ENCODE data around the gene PLA2G4D. TPM values are rescaled to one million over a fixed set of nuclear protein-coding genes. Genes with fewer than 3 reads are reported as not detected.

PLA2G4D gene
- total RNA-seq, 1 donor from 2014 or later, result 26.5 TPM

GRCh38 chr15:42087926-42088800 is 6.2 kb downstream of the PLA2G4D start:
- no peak for TF ChIP-seq POLR2A (IDR thresholded peaks at IDR 0.05)
- no peak for TF ChIP-seq POLR2AphosphoS5 (IDR thresholded peaks at IDR 0.05; ENCODE audit: insufficient read depth in 1 of 2, low read depth in 1 of 2)
- peaks cover 13% of the 10 kb centered on the region for H3K4me1 ChIP-seq
- intact Hi-C loops (cut with DNase I), result no loop called here

GRCh38 chr15:42087460-42087859 is 6.9 kb downstream of the PLA2G4D start:
- Histone ChIP-seq H3K36me3 (no peaks in the 10 kb centered on the region), H3K4me1 (peaks cover 9% of the 10 kb centered on the region), H3K27me3 (peaks cover 4% of the 10 kb centered on the region), H3K9me3 (no peaks in the 10 kb centered on the region), H3K27ac (no peak overlapping the region), H3K4me3 (no peak overlapping the region)
- intact Hi-C loops (cut with DNase I), result no loop called here
- no peak for TF ChIP-seq POLR2AphosphoS5 (IDR thresholded peaks at IDR 0.05; ENCODE audit: insufficient read depth in 1 of 2, low read depth in 1 of 2)
- no peak for TF ChIP-seq CTCF (IDR thresholded peaks at IDR 0.05)
- TF ChIP-seq POLR2A (IDR thresholded peaks at IDR 0.05), result no peak
- no peak for DNase-seq (ENCODE audit: extremely low spot score in 2 of 2)

More at GRCh38 chr15:42087926-42088800, 6.2 kb downstream of the PLA2G4D start:
- Histone ChIP-seq H3K27ac (no peak overlapping the region), H3K27me3 (peaks cover 4% of the 10 kb centered on the region), H3K4me3 (no peak overlapping the region), H3K9me3 (no peaks in the 10 kb centered on the region), H3K36me3 (no peaks in the 10 kb centered on the region)
- no peak for DNase-seq (ENCODE audit: extremely low spot score in 2 of 2)

GRCh38 chr15:42085721-42086120 is 8.6 kb downstream of the PLA2G4D start:
- no peaks in the 10 kb centered on the region for H3K36me3 ChIP-seq
- H3K9me3 ChIP-seq, result no peaks in the 10 kb centered on the region
- no peak overlapping the region for H3K27ac ChIP-seq
- H3K4me3 ChIP-seq, result no peak overlapping the region
- intact Hi-C loops (cut with DNase I), result no loop called here
- H3K27me3 ChIP-seq, result peaks cover 4% of the 10 kb centered on the region
- H3K4me1 ChIP-seq, result peaks cover 8% of the 10 kb centered on the region
- no peak for DNase-seq (ENCODE audit: extremely low spot score in 2 of 2)
- TF ChIP-seq CTCF (IDR thresholded peaks at IDR 0.05) (no peak), POLR2A (IDR thresholded peaks at IDR 0.05) (no peak), POLR2AphosphoS5 (IDR thresholded peaks at IDR 0.05; ENCODE audit: insufficient read depth in 1 of 2, low read depth in 1 of 2) (no peak)

GRCh38 chr15:42085236-42085605 is 9.1 kb downstream of the PLA2G4D start:
- TF ChIP-seq POLR2AphosphoS5 (IDR thresholded peaks at IDR 0.05; ENCODE audit: insufficient read depth in 1 of 2, low read depth in 1 of 2) (no peak), CTCF (IDR thresholded peaks at IDR 0.05) (no peak), POLR2A (IDR thresholded peaks at IDR 0.05) (no peak)
- peak in 1 of 2 donors; percentile 77 for DNase-seq (ENCODE audit: extremely low spot score in 2 of 2)
- intact Hi-C loops (cut with DNase I), result no loop called here
- Histone ChIP-seq H3K9me3 (no peaks in the 10 kb centered on the region), H3K4me1 (peaks cover 8% of the 10 kb centered on the region), H3K27ac (peak overlapping the region; percentile 20), H3K36me3 (no peaks in the 10 kb centered on the region), H3K27me3 (peaks cover 4% of the 10 kb centered on the region), H3K4me3 (no peak overlapping the region)

GRCh38 chr15:42084465-42085235 is 9.7 kb downstream of the PLA2G4D start:
- Histone ChIP-seq H3K4me3 (no peak overlapping the region), H3K4me1 (peaks cover 8% of the 10 kb centered on the region), H3K36me3 (no peaks in the 10 kb centered on the region), H3K27me3 (peaks cover 4% of the 10 kb centered on the region), H3K9me3 (no peaks in the 10 kb centered on the region), H3K27ac (peak overlapping the region; percentile 20)
- intact Hi-C loops (cut with DNase I), result no loop called here
- TF ChIP-seq POLR2AphosphoS5 (IDR thresholded peaks at IDR 0.05; ENCODE audit: insufficient read depth in 1 of 2, low read depth in 1 of 2), result peak; percentile 18 to 44
- no peak for TF ChIP-seq POLR2A (IDR thresholded peaks at IDR 0.05)
- peak; percentile 47 to 89 (median 67) for TF ChIP-seq CTCF (IDR thresholded peaks at IDR 0.05)
- DNase-seq (ENCODE audit: extremely low spot score in 2 of 2), result peak in 1 of 2 donors; percentile 95
